ENCODE measurements around the gene PHF21A.
"Not testable (repeated sequence)": the region's sequence is repeated elsewhere in the genome, so short reads cannot be mapped to it uniquely, and the experiment has no call there.

The PHF21A gene

DNA sequence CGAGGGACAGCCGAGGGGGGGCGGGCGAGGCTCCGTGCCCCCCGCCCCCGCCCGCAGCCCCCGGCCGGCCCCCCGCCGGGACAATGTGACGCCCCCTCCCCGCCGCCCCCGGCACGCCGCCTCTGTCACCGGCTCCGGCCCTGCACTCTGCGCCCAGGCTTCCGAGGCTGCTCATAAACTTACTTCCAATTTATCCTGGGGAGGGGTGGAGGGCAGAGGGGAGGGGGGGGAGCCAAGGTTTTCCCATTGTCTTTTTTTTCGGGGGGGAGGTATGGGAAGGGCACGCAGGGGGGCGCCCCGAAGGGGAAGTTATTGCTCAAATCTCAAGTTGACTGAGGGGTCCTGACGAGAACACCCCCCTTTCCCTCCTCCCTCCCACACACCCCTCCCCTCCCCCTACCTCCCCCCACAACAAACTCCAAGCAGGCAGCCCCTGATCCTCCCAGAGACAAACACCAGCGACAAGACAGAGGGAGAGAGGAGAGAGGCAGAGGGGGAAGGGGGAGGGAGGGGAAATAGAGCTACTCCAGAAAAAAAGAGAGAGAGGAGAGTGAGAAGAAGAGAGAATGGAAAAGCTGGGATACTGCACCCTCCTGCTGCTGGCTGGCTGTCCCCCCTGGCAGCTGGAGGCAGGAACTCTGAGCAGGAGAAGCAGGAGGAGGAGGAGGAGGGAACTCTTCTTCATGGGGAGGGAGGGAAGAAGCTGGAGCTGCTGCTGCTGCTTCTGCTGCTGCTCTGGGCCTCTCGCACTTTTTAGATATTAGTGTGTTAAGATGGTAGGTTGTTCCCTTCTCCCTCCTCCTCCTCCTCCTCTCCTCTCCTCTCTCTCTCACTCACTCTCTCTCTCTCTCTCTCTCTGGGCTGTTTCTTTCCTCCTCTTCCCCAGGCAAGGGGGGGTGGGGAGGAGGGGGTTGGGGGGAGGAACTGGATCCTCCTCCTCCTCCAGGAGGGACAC is 631 bp downstream of the PHF21A start:
- peak in 1 of 3 experiments; percentile 5 for DNase-seq (ENCODE audit: low read depth in 3 of 3)

DNA sequence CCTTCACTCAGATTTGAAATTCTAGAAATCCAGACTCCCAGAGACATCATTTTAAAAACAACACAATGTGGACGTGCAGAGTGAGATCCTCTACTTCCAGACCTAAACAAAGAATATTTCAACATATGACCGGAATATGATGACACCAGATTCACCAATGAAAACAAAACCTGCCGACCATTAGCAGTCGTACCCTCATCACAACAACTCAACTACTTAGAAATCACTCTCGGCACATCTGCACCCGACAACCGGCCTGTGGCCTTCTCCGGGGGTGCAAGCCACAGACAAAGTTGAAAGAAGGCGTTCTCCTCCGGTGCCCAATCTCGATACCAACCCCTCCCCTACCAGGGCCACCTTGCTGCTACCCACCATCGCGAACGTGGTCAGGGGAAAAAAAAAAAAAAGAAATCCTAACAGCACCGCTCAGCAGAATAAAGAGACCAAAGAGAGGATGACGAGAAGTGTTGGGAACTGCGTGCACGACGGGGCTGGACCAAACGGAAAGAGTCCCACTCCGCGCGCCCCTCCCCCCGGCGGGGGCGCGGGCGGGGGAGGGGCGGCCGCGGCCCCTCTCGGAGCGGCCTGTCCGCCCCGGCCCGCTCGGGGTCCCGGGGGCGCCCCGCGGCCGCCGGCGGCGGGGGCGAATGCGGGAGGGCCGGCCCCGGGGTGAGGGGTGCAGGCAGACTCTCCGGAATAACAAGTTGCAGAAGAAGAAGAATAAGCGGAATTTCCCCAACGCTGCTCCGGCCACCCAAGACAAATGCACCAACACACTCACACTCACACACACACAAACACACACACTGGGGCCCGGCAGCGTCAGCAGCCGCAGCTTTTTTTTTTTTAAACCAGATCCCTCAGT is 1.7 kb downstream of the PHF21A start:
- peak in 1 of 3 experiments; percentile 46 for DNase-seq (ENCODE audit: low read depth in 3 of 3)

- no peak for DNase-seq (ENCODE audit: low read depth in 3 of 3)
Observed at GRCh38 chr11:46118702-46119351, 2.4 kb downstream of the PHF21A start.

- no peak for DNase-seq (ENCODE audit: low read depth in 3 of 3)
Observed at GRCh38 chr11:46117842-46118241, 3.4 kb downstream of the PHF21A start.

DNA sequence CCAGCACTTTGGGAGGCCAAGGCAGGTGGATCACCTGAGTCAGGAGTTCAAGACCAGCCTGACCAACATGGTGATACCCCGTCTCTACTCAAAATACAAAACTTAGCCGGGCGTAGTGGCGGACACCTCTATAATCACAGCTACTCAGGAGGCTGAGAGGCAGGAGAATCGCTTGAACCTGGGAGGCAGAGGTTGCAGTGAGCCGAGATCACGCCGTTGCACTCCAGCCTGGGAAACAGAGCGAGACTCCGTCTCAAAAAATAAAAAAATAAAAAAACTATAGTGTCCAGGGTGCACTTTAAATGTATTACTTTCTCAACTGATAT is 4.6 kb downstream of the PHF21A start:
- DNase-seq (ENCODE audit: low read depth in 3 of 3) = not testable (repeated sequence)

GRCh38 chr11:46116007-46116711 is 5.1 kb downstream of the PHF21A start:
- DNase-seq (ENCODE audit: low read depth in 3 of 3) = no peak

GRCh38 chr11:46114961-46115360 is 6.3 kb downstream of the PHF21A start:
- no peak for DNase-seq (ENCODE audit: low read depth in 3 of 3)

GRCh38 chr11:46114378-46114777 is 6.9 kb downstream of the PHF21A start:
- DNase-seq (ENCODE audit: low read depth in 3 of 3) = no peak

GRCh38 chr11:46112961-46113607 is 8.2 kb downstream of the PHF21A start:
- no peak for DNase-seq (ENCODE audit: low read depth in 3 of 3)

DNA sequence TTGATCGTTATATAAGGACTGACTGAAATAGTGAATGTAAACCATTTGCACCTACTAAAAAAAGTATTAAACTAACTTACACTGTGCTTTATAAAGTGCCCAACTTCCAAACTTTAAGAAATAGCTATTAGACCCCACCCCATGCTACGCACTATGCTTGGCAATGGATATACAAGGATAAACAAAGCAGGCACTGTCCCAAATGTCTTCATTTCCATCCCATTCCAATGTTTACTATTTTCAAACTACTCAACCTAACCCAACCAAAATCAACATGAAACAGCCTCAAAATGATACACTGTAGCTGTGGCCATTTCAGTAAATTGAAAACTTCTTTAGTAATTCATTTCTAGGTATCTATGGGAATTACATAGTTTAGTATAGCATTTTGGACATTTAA is 12.5 kb downstream of the PHF21A start:
- no peak for DNase-seq (ENCODE audit: low read depth in 3 of 3)

GRCh38 chr11:46107780-46108179 is 13.5 kb downstream of the PHF21A start:
- DNase-seq (ENCODE audit: low read depth in 3 of 3) = no peak

DNA sequence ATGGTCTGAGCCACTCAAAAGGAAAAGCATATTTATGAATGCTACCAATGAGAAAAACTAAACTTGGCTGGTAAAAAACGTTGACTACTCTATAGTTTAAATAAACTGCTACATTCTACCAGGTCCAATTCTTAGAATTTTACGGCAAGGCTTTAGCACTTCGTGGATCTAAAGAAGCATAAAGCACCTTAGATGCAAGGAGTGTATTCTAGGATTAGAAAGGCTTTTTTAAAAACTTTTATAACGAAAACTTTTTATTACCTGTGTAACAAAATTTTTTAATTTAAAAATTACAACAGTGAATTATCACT is 13.9 kb downstream of the PHF21A start:
- DNase-seq (ENCODE audit: low read depth in 3 of 3) = no peak

GRCh38 chr11:46106530-46107407 is 14.5 kb downstream of the PHF21A start:
- DNase-seq (ENCODE audit: low read depth in 3 of 3) = no peak

DNA sequence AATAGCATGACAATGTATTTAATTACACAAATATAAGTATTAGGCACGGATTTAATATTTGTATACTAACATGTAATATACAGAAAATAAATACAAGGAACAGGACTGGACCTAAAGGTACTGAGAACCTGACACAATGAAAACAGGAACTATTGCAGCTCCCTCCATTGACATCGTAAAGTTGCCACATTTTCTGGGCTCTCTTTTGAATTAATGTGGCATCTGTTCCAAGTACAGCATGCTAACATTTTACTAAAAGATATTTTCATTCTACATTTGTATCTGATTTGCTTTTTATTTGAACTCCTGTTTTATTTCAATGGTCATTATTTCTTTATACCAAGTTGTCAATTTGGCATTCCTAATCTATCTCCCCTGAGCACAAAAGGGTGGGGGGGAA is 15.3 kb downstream of the PHF21A start:
- DNase-seq (ENCODE audit: low read depth in 3 of 3) = no peak

- no peak for DNase-seq (ENCODE audit: low read depth in 3 of 3)
Observed at GRCh38 chr11:46105134-46105628, 16.1 kb downstream of the PHF21A start.

DNA sequence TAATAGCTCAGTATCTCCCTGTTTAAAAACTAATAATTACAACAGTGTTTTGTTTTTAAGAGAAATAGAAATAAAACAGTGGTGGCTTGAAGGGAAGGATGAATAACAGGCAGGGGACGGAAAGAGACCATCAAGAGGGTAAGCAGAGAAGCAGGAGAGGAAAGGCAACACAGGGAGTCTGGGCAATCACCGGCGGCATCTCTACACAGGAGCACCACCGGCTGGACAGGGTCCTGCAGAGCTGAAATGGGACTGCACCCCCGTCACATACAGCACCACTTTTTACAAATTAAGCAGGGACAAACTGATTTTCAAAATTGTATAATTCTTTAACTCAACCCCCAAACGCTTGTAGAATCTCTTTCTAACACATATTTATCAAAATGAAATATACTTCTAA is 18.4 kb downstream of the PHF21A start:
- DNase-seq (ENCODE audit: low read depth in 3 of 3) = no peak

GRCh38 chr11:46100670-46101069 is 20.6 kb downstream of the PHF21A start:
- no peak for DNase-seq (ENCODE audit: low read depth in 3 of 3)

DNA sequence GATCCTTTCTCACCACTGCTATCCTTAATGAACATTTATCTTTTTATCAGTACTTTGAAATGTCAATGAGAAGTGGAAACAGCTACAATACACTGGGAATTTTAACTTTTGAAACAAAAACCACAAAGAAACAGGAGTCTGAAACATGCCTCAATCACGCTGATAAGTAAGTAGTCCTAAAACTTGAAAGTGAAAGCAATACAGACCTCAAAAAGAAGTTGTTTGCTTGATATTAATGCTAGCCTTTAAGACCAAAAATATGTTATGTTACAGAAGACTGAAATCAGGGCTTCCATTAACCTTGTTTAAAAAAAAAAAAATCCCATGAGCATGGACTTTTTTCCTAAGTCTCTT is 21.3 kb downstream of the PHF21A start:
- no peak for DNase-seq (ENCODE audit: low read depth in 3 of 3)

- no peak for DNase-seq (ENCODE audit: low read depth in 3 of 3)
Observed at GRCh38 chr11:46090375-46090774, 30.9 kb downstream of the PHF21A start.

GRCh38 chr11:46079662-46080061 is 41.6 kb downstream of the PHF21A start:
- no peak for DNase-seq (ENCODE audit: low read depth in 3 of 3)

Measured in stimulated activated CD4-positive, alpha-beta T cell treated with anti-CD3 and anti-CD28 coated beads, TNF-alpha, amount 100 ng/mL, for 24 hours (primary cell).